Measurements from ENCODE around the gene DNAH2.

DNAH2 gene

DNA sequence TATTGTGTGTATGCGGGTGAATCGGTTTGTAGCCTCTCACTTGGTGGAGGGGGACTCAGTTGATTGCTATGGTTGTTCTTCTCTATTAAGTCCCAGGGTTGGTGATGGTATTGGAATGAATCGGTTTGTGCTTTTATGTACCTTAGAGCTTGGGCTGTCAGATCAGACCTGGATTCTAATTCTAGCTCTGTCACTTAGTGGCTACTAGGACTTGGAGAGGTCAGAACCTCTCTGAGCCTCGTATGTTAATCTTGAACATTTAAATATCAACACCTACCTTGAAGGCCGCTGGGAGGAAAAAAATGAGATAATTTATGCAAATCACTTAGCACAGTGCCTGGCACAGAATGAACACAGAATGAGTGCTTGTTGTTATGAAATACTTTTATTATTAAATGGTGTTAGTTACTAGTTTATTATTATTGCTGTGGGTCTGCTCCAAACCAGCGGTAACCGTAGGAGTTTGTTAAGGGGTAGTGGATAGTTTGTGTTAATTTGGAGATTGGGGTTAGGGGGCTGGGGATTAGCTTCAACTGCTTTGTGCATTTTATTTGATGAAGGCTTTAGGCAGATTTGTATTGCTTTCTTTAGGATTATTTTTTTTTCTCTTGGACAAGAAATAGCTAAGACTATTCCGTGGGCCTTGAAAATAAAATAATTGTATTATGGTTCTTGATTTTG is 120.0 kb downstream of the DNAH2 start:
- no peak overlapping the region for H2AK5ac ChIP-seq (ENCODE audit: low read length)

DNA sequence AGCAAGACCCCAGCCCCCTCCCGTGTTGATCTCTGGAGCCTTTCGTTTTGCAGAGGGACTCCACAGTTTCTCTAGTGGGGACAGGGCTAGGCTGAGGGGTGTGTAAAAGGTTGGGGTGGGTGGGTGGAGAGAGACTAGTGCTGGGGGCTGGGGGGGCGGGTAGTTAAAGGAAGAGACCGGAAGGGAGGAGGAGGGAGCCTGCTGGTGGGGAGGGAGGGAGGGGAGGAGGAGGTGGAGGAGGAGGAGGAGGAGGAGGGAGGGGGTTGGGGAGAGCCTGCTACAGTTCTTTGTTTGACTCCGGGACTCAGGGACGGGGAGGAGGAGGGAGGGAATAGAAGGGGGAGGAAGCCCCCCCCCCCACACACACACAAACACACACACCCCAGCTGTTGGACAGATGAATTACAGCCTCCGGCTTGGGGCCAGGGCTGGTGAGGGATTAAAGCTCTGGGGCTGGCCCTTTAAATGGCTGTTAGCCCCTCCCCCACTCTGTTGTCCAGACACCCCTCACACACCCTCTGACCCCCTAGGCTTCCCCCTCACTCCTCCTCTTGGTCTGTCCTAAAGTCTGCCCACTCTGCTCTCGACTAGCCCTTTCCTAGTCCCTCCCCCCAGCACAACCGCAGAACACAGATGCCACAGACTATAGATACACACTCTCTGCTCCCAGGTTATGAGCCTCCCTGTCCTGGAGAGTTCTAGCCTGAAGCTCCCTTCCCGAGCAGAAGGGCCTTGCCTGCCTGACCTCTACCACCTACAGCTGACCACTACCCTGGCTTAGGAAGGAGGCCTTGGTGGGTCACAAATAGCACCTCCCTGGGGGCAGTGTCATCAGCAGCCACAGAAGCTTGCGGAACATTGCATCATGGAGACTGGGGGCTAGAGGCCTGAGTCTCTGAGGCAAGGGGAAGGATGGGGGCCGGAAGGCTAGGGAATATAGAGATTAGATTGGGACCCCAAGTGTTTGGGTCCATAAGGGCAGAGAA is 120.8 kb downstream of the DNAH2 start:
- H4K5ac ChIP-seq (ENCODE audit: low read length): no peak overlapping the region
- peak; percentile 85 for DNase-seq
- no CpG with 5 or more reads among the region's 12 CpGs for WGBS (ENCODE audit: extremely low coverage, insufficient coverage, low lambda C conversion rate)
- H3K27me3 ChIP-seq (ENCODE audit: insufficient read depth, low read length, poor library complexity): no peaks in the 10 kb centered on the region
- H4K8ac ChIP-seq (ENCODE audit: low read depth, low read length): no peak overlapping the region
- no peak overlapping the region for H2BK15ac ChIP-seq (replicated peaks; ENCODE audit: low read depth)
- peak overlapping the region; percentile 56 for H3K9ac ChIP-seq (ENCODE audit: low read length)
- H3K4me3 ChIP-seq (ENCODE audit: low read length): no peak overlapping the region
- H2BK5ac ChIP-seq (ENCODE audit: low read length): no peak overlapping the region
- no peak overlapping the region for H3K27ac ChIP-seq (ENCODE audit: low read depth, low read length)
- no peaks in the 10 kb centered on the region for H3K36me3 ChIP-seq (ENCODE audit: control insufficient read depth, insufficient read depth, low read length)
- H3K79me1 ChIP-seq (ENCODE audit: low read length): no peaks in the 10 kb centered on the region
- H2BK120ac ChIP-seq (ENCODE audit: low read depth, low read length): no peak overlapping the region
- peak overlapping the region; percentile 79 for H3K56ac ChIP-seq (ENCODE audit: low read length)
- peak overlapping the region; percentile 16 for H3K4me2 ChIP-seq (ENCODE audit: low read length)
- H3K18ac ChIP-seq (ENCODE audit: low read length): peak overlapping the region; percentile 43
- H3K23ac ChIP-seq (ENCODE audit: low read length): no peak overlapping the region
- H2AK5ac ChIP-seq (ENCODE audit: low read length): no peak overlapping the region
- no peak overlapping the region for H3K4ac ChIP-seq (ENCODE audit: low read depth, low read length)
- peaks cover 10% of the 10 kb centered on the region for H3K4me1 ChIP-seq (ENCODE audit: control insufficient read depth, low read depth, low read length)
- no peaks in the 10 kb centered on the region for H3K79me2 ChIP-seq (ENCODE audit: control insufficient read depth, insufficient read depth, low read length)

More for the DNA sequence above, 120.0 kb downstream of the DNAH2 start:
- H2BK15ac ChIP-seq (replicated peaks; ENCODE audit: low read depth): no peak overlapping the region
- H2BK5ac ChIP-seq (ENCODE audit: low read length): no peak overlapping the region
- no peak overlapping the region for H4K5ac ChIP-seq (ENCODE audit: low read length)
- H3K4ac ChIP-seq (ENCODE audit: low read depth, low read length): no peak overlapping the region
- no peaks in the 10 kb centered on the region for H3K79me2 ChIP-seq (ENCODE audit: control insufficient read depth, insufficient read depth, low read length)
- no CpG with 5 or more reads among the region's 8 CpGs for WGBS (ENCODE audit: extremely low coverage, insufficient coverage, low lambda C conversion rate)
- peak overlapping the region; percentile 29 for H3K56ac ChIP-seq (ENCODE audit: low read length)
- H3K4me2 ChIP-seq (ENCODE audit: low read length): peak overlapping the region; percentile 18
- H3K27ac ChIP-seq (ENCODE audit: low read depth, low read length): no peak overlapping the region
- no peak overlapping the region for H4K8ac ChIP-seq (ENCODE audit: low read depth, low read length)
- no peaks in the 10 kb centered on the region for H3K79me1 ChIP-seq (ENCODE audit: low read length)
- peak; percentile 51 for DNase-seq
- H3K9ac ChIP-seq (ENCODE audit: low read length): peak overlapping the region; percentile 29
- H3K36me3 ChIP-seq (ENCODE audit: control insufficient read depth, insufficient read depth, low read length): no peaks in the 10 kb centered on the region
- H3K23ac ChIP-seq (ENCODE audit: low read length): no peak overlapping the region
- peaks cover 11% of the 10 kb centered on the region for H3K4me1 ChIP-seq (ENCODE audit: control insufficient read depth, low read depth, low read length)
- H3K18ac ChIP-seq (ENCODE audit: low read length): peak overlapping the region; percentile 43
- no peak overlapping the region for H3K4me3 ChIP-seq (ENCODE audit: low read length)
- no peak overlapping the region for H2BK120ac ChIP-seq (ENCODE audit: low read depth, low read length)
- H3K27me3 ChIP-seq (ENCODE audit: insufficient read depth, low read length, poor library complexity): no peaks in the 10 kb centered on the region

DNA sequence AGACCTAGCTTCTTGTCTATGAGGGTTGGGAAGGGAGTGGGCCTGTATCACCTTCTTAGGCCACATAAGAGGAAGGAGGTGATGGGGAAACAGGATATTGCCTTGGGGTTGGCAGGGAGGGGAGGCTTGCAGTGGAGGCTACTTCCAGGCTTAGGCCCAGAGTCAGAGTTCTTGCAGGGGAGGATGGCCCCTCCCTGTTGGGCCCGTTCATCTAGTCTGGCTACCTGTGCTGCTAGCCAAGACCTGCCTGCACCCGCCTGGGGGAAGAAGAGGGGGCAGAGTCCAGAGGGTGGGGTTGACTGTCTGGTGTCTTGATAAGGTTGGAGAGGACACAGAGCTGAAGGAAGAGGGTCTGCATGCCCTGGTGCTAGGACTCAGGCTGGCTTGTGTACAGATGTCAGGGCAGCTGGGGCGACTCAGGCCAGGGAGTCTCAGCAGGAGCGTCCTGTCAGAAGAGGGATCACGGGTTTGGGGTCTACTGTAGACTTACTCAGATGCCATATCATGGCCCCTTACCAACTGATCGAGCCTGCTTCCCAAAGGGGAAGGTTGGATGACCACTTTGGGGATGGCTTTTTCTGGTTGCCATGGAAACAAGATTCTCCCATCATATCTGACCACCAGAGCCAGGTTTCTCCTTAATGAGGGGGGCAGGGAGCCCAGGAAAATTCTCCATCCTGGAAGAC is 121.8 kb downstream of the DNAH2 start:
- Histone ChIP-seq H3K18ac (ENCODE audit: low read length) (no peak overlapping the region), H3K9ac (ENCODE audit: low read length) (no peak overlapping the region), H4K5ac (ENCODE audit: low read length) (no peak overlapping the region), H3K79me1 (ENCODE audit: low read length) (no peaks in the 10 kb centered on the region), H2BK5ac (ENCODE audit: low read length) (no peak overlapping the region), H2BK15ac (replicated peaks; ENCODE audit: low read depth) (no peak overlapping the region), H3K79me2 (ENCODE audit: control insufficient read depth, insufficient read depth, low read length) (no peaks in the 10 kb centered on the region), H2BK120ac (ENCODE audit: low read depth, low read length) (no peak overlapping the region), H3K36me3 (ENCODE audit: control insufficient read depth, insufficient read depth, low read length) (no peaks in the 10 kb centered on the region), H3K4me3 (ENCODE audit: low read length) (no peak overlapping the region), H3K4me2 (ENCODE audit: low read length) (no peak overlapping the region), H3K27me3 (ENCODE audit: insufficient read depth, low read length, poor library complexity) (no peaks in the 10 kb centered on the region), H3K27ac (ENCODE audit: low read depth, low read length) (no peak overlapping the region), H2AK5ac (ENCODE audit: low read length) (no peak overlapping the region), H3K56ac (ENCODE audit: low read length) (peak overlapping the region; percentile 79), H3K23ac (ENCODE audit: low read length) (no peak overlapping the region), H3K4me1 (ENCODE audit: control insufficient read depth, low read depth, low read length) (peaks cover 8% of the 10 kb centered on the region), H3K4ac (ENCODE audit: low read depth, low read length) (no peak overlapping the region), H4K8ac (ENCODE audit: low read depth, low read length) (no peak overlapping the region)
- DNase-seq: no peak
- no CpG with 5 or more reads among the region's 6 CpGs for WGBS (ENCODE audit: extremely low coverage, insufficient coverage, low lambda C conversion rate)

DNA sequence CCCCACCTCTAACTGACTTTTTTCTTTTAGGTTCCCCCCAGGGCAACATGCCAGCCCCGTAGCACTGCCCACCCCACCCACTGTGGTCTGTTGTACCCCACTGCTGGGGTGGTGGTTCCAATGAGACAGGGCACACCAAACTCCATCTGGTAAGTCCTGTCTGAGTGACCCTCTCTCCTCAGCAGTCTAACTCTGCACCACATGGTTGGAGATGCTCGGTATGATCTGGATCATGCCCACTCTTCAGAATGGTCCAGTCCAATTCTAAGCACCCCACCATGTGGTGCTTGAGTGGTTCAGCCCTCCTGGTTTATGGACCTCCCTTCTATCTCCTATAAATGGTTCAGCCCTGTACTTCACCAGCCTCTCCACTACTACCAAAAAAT is 122.3 kb downstream of the DNAH2 start:
- Histone ChIP-seq H2BK15ac (replicated peaks; ENCODE audit: low read depth) (no peak overlapping the region), H2AK5ac (ENCODE audit: low read length) (no peak overlapping the region), H3K27ac (ENCODE audit: low read depth, low read length) (no peak overlapping the region), H3K4me1 (ENCODE audit: control insufficient read depth, low read depth, low read length) (peaks cover 8% of the 10 kb centered on the region), H3K79me2 (ENCODE audit: control insufficient read depth, insufficient read depth, low read length) (no peaks in the 10 kb centered on the region), H3K27me3 (ENCODE audit: insufficient read depth, low read length, poor library complexity) (no peaks in the 10 kb centered on the region), H3K56ac (ENCODE audit: low read length) (no peak overlapping the region), H4K5ac (ENCODE audit: low read length) (no peak overlapping the region), H3K4ac (ENCODE audit: low read depth, low read length) (no peak overlapping the region), H3K18ac (ENCODE audit: low read length) (no peak overlapping the region), H3K23ac (ENCODE audit: low read length) (no peak overlapping the region), H3K9ac (ENCODE audit: low read length) (no peak overlapping the region), H2BK5ac (ENCODE audit: low read length) (no peak overlapping the region), H3K4me2 (ENCODE audit: low read length) (no peak overlapping the region), H4K8ac (ENCODE audit: low read depth, low read length) (no peak overlapping the region), H3K79me1 (ENCODE audit: low read length) (no peaks in the 10 kb centered on the region), H3K36me3 (ENCODE audit: control insufficient read depth, insufficient read depth, low read length) (no peaks in the 10 kb centered on the region), H2BK120ac (ENCODE audit: low read depth, low read length) (no peak overlapping the region), H3K4me3 (ENCODE audit: low read length) (no peak overlapping the region)
- no CpG with 5 or more reads among the region's 2 CpGs for WGBS (ENCODE audit: extremely low coverage, insufficient coverage, low lambda C conversion rate)
- DNase-seq: no peak

DNA sequence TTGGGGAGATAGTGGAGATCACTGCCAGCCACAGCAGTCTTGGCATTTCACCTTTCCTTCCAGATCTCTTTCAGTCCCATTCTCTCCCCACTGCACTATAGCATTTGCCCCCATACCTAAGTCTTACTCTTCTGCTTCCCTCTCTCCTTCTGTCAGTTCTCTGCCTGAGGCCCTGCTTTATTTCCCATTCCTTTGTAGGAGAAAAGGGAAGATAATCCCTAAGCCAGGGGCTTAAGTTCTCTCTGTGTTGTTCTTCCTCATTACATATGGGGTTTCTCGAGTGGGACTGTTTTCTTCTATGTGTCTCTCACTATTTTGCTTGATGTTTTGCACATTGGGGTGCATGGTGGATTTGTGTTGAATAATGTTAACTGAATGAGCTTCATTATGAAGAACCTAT is 122.9 kb downstream of the DNAH2 start:
- H2BK5ac ChIP-seq (ENCODE audit: low read length): no peak overlapping the region
- H3K4ac ChIP-seq (ENCODE audit: low read depth, low read length): no peak overlapping the region
- no peak for DNase-seq
- no peak overlapping the region for H2AK5ac ChIP-seq (ENCODE audit: low read length)
- H2BK15ac ChIP-seq (replicated peaks; ENCODE audit: low read depth): no peak overlapping the region
- H3K36me3 ChIP-seq (ENCODE audit: control insufficient read depth, insufficient read depth, low read length): no peaks in the 10 kb centered on the region
- H3K4me1 ChIP-seq (ENCODE audit: control insufficient read depth, low read depth, low read length): peaks cover 8% of the 10 kb centered on the region
- H3K9ac ChIP-seq (ENCODE audit: low read length): no peak overlapping the region
- no peaks in the 10 kb centered on the region for H3K79me1 ChIP-seq (ENCODE audit: low read length)
- no peak overlapping the region for H3K4me3 ChIP-seq (ENCODE audit: low read length)
- H3K56ac ChIP-seq (ENCODE audit: low read length): peak overlapping the region; percentile 46
- no peaks in the 10 kb centered on the region for H3K79me2 ChIP-seq (ENCODE audit: control insufficient read depth, insufficient read depth, low read length)
- WGBS (ENCODE audit: extremely low coverage, insufficient coverage, low lambda C conversion rate): no CpG with 5 or more reads among the region's 1 CpG
- no peak overlapping the region for H3K18ac ChIP-seq (ENCODE audit: low read length)
- no peak overlapping the region for H3K27ac ChIP-seq (ENCODE audit: low read depth, low read length)
- H2BK120ac ChIP-seq (ENCODE audit: low read depth, low read length): no peak overlapping the region
- no peaks in the 10 kb centered on the region for H3K27me3 ChIP-seq (ENCODE audit: insufficient read depth, low read length, poor library complexity)
- H3K23ac ChIP-seq (ENCODE audit: low read length): no peak overlapping the region
- H4K8ac ChIP-seq (ENCODE audit: low read depth, low read length): no peak overlapping the region
- no peak overlapping the region for H3K4me2 ChIP-seq (ENCODE audit: low read length)
- H4K5ac ChIP-seq (ENCODE audit: low read length): no peak overlapping the region
